K562 (cell line): Measurements from ENCODE around the gene CAPN13. TPM values are rescaled to one million over a fixed set of nuclear protein-coding genes. Genes with fewer than 3 reads are reported as not detected.

ENCODE experiments used
- ATF3 ChIP-seq, 2 experiments: fragments of 450-650 bp in 1 of 2; sonication (generic) in 1 of 2; formaldehyde crosslinking in 1 of 2; IDR thresholded peaks in 1 of 2; conservative IDR thresholded peaks in 1 of 2; 2 replicates each; pipeline versions ENCODE4 v1.6.1 to v1.8.1; 2016 to 2023; ENCODE audit warnings: mild to moderate bottlenecking in 2 of 2, moderate library complexity in 2 of 2, inconsistent platforms in 1 of 2, missing genetic modification reagents in 1 of 2
- BRCA1 ChIP-seq, 2 experiments: fragments of 450-650 bp in 1 of 2; sonication (generic) in 1 of 2; formaldehyde crosslinking in 1 of 2; IDR thresholded peaks; 2 replicates each; pipeline versions ENCODE4 v1.5.0 to v1.6.1; 2017 to 2020; ENCODE audit warnings: mild to moderate bottlenecking in 1 of 2, missing genetic modification reagents in 1 of 2
- CCAR2 ChIP-seq: fragments of 200-400 bp; formaldehyde crosslinking; IDR thresholded peaks from 2 replicates; pipeline ENCODE4 v1.6.1; 2017; ENCODE audit warnings: mild to moderate bottlenecking, low read depth, low read length
- DMBX1 ChIP-seq: fragments of 250-450 bp; sonication (Bioruptor Pico); IDR thresholded peaks from 2 replicates; pipeline ENCODE4 v1.8.0; 2022; ENCODE audit warnings: inconsistent platforms, mild to moderate bottlenecking, moderate library complexity, borderline replicate concordance
- ETS2 ChIP-seq: IDR thresholded peaks from 2 replicates; pipeline ENCODE4 v1.6.1; 2016; ENCODE audit warnings: borderline replicate concordance, missing genetic modification characterization, mild to moderate bottlenecking, moderate library complexity, missing compliant biosample characterization; ENCODE audit not compliant: poor library complexity, severe bottlenecking
- HNRNPUL1 ChIP-seq: fragments of 200-400 bp; formaldehyde crosslinking; IDR thresholded peaks from 2 replicates; pipeline ENCODE4 v1.6.1; 2017; ENCODE audit warnings: low read length
- NKRF ChIP-seq: fragments of 450-650 bp; IDR thresholded peaks from 2 replicates; pipeline ENCODE4 v1.6.1; 2016; ENCODE audit warnings: borderline replicate concordance
- RCOR1 ChIP-seq, 2 experiments: IDR thresholded peaks; 2 replicates each; pipeline ENCODE4 v1.6.1; 2012; ENCODE audit warnings: low read depth in 2 of 2, low read length in 2 of 2, borderline replicate concordance in 1 of 2, improper control_type of control experiment in 1 of 2
- REST ChIP-seq, 2 experiments: fragments of 450-650 bp; formaldehyde crosslinking in 1 of 2; IDR thresholded peaks; 2 replicates each; pipeline versions ENCODE4 v1.4.0 to v1.6.1; 2014 to 2020; ENCODE audit warnings: mild to moderate bottlenecking in 2 of 2, borderline replicate concordance in 1 of 2, low read depth in 1 of 2
- SMARCE1 ChIP-seq: fragments of 450-650 bp; IDR thresholded peaks from 2 replicates; pipeline ENCODE4 v1.7.1; 2016; ENCODE audit warnings: mild to moderate bottlenecking
- ZNF395 ChIP-seq: fragments of 200-800 bp; sonication (Bioruptor generic); IDR thresholded peaks from 2 replicates; pipeline ENCODE4 v1.6.1; 2017; ENCODE audit warnings: missing genetic modification characterization, missing compliant biosample characterization
- ZNF431 ChIP-seq: sonication (generic); formaldehyde crosslinking; IDR thresholded peaks from 2 replicates; pipeline ENCODE4 v1.8.0; 2022; ENCODE audit warnings: mild to moderate bottlenecking, missing genetic modification reagents
- ZNF696 ChIP-seq: fragments of 250-450 bp; sonication (Bioruptor Pico); conservative IDR thresholded peaks from 2 replicates; pipeline ENCODE4 v1.4.0; 2020; ENCODE audit warnings: mild to moderate bottlenecking, moderate library complexity
- polyA plus RNA-seq, 8 experiments: library from polyadenylated mRNA; depleted of rRNA in 4 of 8; stranded (reverse) in 5 of 8; unstranded in 3 of 8; fragments of >200 nt; fragmentation: Nextera tagmentation in 2 of 8; fragmentation: Illumina TruSeq in 1 of 8; extraction: Ambion mirVana in 2 of 8; extraction: Trizol in 1 of 8; gene quantifications; 2 replicates each; pipeline versions ENCODE4 v1.2.1 to v1.2.3, GENCODE V29; 2011 to 2014; ENCODE audit warnings: inconsistent platforms in 1 of 8, missing spikeins in 1 of 8
- total RNA-seq, 7 experiments: library from RNA; depleted of rRNA in 6 of 7; stranded (reverse); fragments of >200 nt in 6 of 7; fragmentation: Illumina TruSeq in 2 of 7; extraction: Trizol in 2 of 7; gene quantifications; 2 replicates each; pipeline versions ENCODE4 v1.2.1 to v1.2.3, GENCODE V29; 2011 to 2021; ENCODE audit warnings: low replicate concordance in 1 of 7

Gene CAPN13
- total and polyA plus RNA-seq, 9 of the 15 experiments (the other 6 are each of a cell fraction or from before 2014, with no cell fraction given), result not detected

GRCh38 chr2:30756051-30756719, 51.1 kb downstream of the CAPN13 start (continued):
- TF ChIP-seq REST (IDR thresholded peaks at IDR 0.05; ENCODE audit: borderline replicate concordance) (peak; percentile 88), REST (CRISPR knock-in tag; IDR thresholded peaks at IDR 0.05; ENCODE audit: low read depth) (no peak), ETS2 (tag) (no peak), CCAR2 (no peak), ZNF696 (CRISPR knock-in tag) (no peak), ZNF395 (CRISPR knock-in tag) (no peak), RCOR1 (IDR thresholded peaks at IDR 0.05; ENCODE audit: borderline replicate concordance in 1 of 2, low read depth in 2 of 2, low read length in 2 of 2) (peak in 1 of 2 experiments; percentile 50; a peak in 1 of 4 replicates), DMBX1 (no peak), SMARCE1 (peak; percentile 68), NKRF (no peak), BRCA1 (IDR thresholded peaks at IDR 0.05) (no peak), BRCA1 (CRISPR knock-in tag; IDR thresholded peaks at IDR 0.05) (no peak), ATF3 (IDR thresholded peaks at IDR 0.05) (peak; percentile 86), ATF3 (CRISPR knock-in tag; conservative IDR thresholded peaks at IDR 0.05) (no peak), HNRNPUL1 (no peak), ZNF431 (no peak)
